Left lung (tissue), 10 donors: ENCODE measurements around the gene NTM. TPM values are rescaled to one million over a fixed set of nuclear protein-coding genes. Genes with fewer than 3 reads are reported as not detected.
A peak's percentile ranks its signal among the peaks of the same experiment; 100 is the strongest.

ENCODE experiments used
- ATAC-seq: fragments of 200-7000 bp; cut with Tn5 transposase; one replicate; pipeline ENCODE4 v1.9.1; 2020; ENCODE audit warnings: moderate library complexity
- DNase-seq, 4 donors: peaks; one replicate each; pipeline ENCODE4 v3.0.0-alpha.2; 2013 to 2020
- H3K27ac ChIP-seq, 2 donors: fragments of 200-600 bp; sonication (generic) in 1 of 2; one replicate each; pipeline versions ENCODE4 v1.5.0 to v1.8.0; 2020 to 2021
- H3K27me3 ChIP-seq, 2 donors: fragments of 200-600 bp; sonication (generic) in 1 of 2; one replicate each; pipeline versions ENCODE4 v1.5.0 to v1.8.0; 2020 to 2021
- H3K36me3 ChIP-seq, 2 donors: fragments of 200-600 bp; sonication (generic) in 1 of 2; one replicate each; pipeline versions ENCODE4 v1.5.0 to v1.8.0; 2020 to 2021
- H3K4me1 ChIP-seq, 2 donors: fragments of 200-600 bp; one replicate each; pipeline ENCODE4 v1.8.0; 2021
- H3K4me3 ChIP-seq, 2 donors: fragments of 200-600 bp; sonication (generic) in 1 of 2; one replicate each; pipeline versions ENCODE4 v1.5.0 to v1.8.0; 2020 to 2021; ENCODE audit warnings: mild to moderate bottlenecking in 1 of 2
- H3K9me3 ChIP-seq, 2 donors: fragments of 200-600 bp; sonication (generic) in 1 of 2; one replicate each; pipeline versions ENCODE4 v1.5.0 to v1.8.0; 2020 to 2021
- intact Hi-C, 2 donors: fragments of 100-400 bp; cut with DNase I; formaldehyde crosslinking; loops; one replicate each; pipeline versions ENCODE4 v1.11.2 to v1.14.2; 2022
- polyA plus RNA-seq, 6 donors: library from polyadenylated mRNA; unstranded; fragments of 120-200 nt; gene quantifications; one replicate each; pipeline ENCODE4 v1.2.1, GENCODE V29; 2013; ENCODE audit not compliant: insufficient read length in 6 of 6
- total RNA-seq, 2 donors: library from RNA; stranded (reverse); fragmentation: NEBNext Ultra II Directional; extraction: Animal tissue kit (Norgen Biotek cat#: 25700); gene quantifications; one replicate each; pipeline ENCODE4 v1.2.1, GENCODE V29; 2021
- TF ChIP-seq, protein P1 (sequence below), 2 donors: fragments of 200-600 bp; sonication (generic) in 1 of 2; IDR thresholded peaks; one replicate each; pipeline versions ENCODE4 v1.5.0 to v1.8.0; 2021; ENCODE audit warnings: antibody characterized with exemption in 2 of 2
- donor health status: DM: no; HTN: yes; CAD: no.
- donor health status: DM: no; HTN: no; CAD: no.

The NTM gene
- total and polyA plus RNA-seq, 8 donors, result 9.5 to 31.0 (median 21.1) TPM

DNA sequence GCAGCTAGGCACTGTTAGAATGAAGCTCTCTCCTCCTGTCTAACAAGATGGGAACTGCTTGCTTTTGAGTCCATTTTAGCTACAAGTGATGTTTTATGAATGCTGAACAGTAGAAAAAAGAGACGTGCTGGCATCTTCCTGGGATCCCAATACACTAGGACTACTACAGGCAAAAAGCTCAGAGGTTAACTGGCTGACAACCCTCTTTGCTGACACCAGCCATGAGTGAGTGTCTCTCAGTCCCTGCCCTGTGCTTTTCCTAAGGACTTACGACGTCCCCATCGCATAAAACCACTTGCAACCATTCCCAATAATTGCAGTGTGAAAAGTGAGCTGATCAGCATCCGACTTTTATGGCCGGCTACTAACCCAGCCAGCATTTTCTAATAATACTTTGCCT is 213.5 kb downstream of the NTM start:
- Histone ChIP-seq H3K36me3 (no peaks in the 10 kb centered on the region), H3K4me3 (no peak overlapping the region), H3K4me1 (no peaks in the 10 kb centered on the region), H3K9me3 (no peaks in the 10 kb centered on the region), H3K27ac (no peak overlapping the region), H3K27me3 (peaks cover 0 to 28% of the 10 kb centered on the region in 2 donors)
- intact Hi-C loops, result no loop called here
- ATAC-seq, result no peak
- no peak for DNase-seq
- TF ChIP-seq, protein P1, sequence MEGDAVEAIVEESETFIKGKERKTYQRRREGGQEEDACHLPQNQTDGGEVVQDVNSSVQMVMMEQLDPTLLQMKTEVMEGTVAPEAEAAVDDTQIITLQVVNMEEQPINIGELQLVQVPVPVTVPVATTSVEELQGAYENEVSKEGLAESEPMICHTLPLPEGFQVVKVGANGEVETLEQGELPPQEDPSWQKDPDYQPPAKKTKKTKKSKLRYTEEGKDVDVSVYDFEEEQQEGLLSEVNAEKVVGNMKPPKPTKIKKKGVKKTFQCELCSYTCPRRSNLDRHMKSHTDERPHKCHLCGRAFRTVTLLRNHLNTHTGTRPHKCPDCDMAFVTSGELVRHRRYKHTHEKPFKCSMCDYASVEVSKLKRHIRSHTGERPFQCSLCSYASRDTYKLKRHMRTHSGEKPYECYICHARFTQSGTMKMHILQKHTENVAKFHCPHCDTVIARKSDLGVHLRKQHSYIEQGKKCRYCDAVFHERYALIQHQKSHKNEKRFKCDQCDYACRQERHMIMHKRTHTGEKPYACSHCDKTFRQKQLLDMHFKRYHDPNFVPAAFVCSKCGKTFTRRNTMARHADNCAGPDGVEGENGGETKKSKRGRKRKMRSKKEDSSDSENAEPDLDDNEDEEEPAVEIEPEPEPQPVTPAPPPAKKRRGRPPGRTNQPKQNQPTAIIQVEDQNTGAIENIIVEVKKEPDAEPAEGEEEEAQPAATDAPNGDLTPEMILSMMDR (IDR thresholded peaks at IDR 0.05), result no peak

DNA sequence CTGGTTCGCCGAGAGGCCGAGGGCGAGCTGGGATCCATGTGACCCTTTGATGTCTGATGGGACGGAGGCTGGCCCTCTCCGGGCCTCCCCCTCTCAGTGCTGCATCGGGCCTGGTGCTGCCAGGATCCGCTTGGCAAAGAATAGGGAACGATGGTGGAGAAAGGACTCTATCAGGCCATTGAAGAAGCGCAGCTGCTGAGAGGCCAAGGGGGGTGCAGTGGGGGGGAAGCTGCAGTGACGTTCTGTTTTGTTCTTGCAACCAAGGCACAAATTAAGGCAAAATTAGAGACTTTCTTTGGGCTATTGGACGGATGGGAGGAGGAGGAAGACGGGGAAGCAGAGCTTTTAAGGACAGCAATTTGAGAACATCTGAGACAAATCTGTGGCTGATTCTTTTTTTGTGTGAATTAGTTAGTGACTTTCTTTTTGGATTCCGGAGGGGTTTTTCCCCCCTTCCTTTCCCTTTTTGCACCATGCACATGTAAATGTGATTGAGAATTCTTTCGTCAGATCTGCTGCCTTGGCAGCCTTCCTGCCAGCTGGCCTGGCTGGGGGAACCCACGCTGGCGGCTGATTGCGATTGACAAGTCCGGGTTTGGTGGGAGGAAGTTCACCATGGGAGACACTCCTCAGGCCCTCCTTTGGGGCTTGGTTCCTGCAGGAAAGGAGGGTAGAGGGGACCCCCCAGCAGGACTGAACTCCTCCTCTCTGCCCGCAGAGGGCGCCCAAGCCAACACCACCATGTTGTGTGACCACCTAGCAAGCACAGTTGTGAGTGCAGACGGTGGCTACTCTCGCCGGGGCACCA is 214.6 kb downstream of the NTM start:
- intact Hi-C loops, result no loop called here
- DNase-seq (peak in 1 of 4 donors; percentile 20), ATAC-seq (no peak)
- Histone ChIP-seq H3K9me3 (no peaks in the 10 kb centered on the region), H3K36me3 (no peaks in the 10 kb centered on the region), H3K4me1 (no peaks in the 10 kb centered on the region), H3K27ac (no peak overlapping the region), H3K4me3 (no peak overlapping the region), H3K27me3 (peaks cover 0 to 21% of the 10 kb centered on the region in 2 donors)
- TF ChIP-seq, protein P1 (IDR thresholded peaks at IDR 0.05), result no peak

DNA sequence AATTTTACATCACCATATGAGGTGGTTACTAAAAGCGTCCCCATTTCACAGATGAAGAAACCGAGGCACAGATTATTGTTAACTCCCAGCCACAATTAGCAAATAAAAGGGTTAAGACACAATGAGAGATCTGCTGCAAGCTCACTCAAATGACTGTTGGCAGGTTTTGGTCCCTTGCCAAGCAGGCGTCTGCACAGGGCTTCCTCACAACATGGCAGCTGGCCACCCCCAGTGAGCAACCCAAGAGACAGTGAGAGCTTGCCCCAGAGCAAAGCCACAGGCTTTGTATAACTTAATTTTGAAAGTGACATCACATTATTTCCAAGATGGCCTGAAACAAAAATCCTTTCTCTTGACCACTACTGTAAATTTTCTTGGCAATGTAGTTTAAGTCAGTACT is 217.6 kb downstream of the NTM start:
- no peak for DNase-seq
- no peaks in the 10 kb centered on the region for H3K36me3 ChIP-seq
- H3K27me3 ChIP-seq, result peaks cover 0 to 13% of the 10 kb centered on the region in 2 donors
- no peak overlapping the region for H3K4me3 ChIP-seq
- ATAC-seq, result no peak
- H3K4me1 ChIP-seq, result no peaks in the 10 kb centered on the region
- TF ChIP-seq, protein P1 (IDR thresholded peaks at IDR 0.05), result no peak
- no peak overlapping the region for H3K27ac ChIP-seq
- no peaks in the 10 kb centered on the region for H3K9me3 ChIP-seq
- intact Hi-C loops, result no loop called here

DNA sequence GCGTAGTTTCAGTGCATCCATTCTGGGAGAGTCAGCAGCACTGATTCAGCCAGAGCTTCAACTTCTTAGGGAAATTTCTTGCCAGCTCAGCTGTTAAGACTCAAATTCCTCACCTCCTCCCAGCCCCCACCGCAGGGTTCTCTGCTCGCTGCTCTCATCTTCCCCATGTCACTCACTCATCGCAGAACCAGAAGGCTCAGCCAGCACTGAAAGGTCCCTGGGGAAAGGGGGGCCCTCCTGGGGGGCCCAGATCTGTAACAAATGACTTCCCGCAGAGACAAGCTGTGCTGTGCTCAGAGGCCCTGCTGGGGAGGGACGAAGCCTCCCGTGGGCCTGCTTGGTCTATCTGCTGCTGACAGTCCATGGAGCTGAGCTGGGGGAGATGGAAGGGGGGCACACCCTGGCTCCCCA is 220.6 kb downstream of the NTM start:
- H3K9me3 ChIP-seq, result no peaks in the 10 kb centered on the region
- ATAC-seq (no peak), DNase-seq (no peak)
- TF ChIP-seq, protein P1 (IDR thresholded peaks at IDR 0.05), result no peak
- intact Hi-C loops, result no loop called here
- H3K4me3 ChIP-seq, result no peak overlapping the region
- no peak overlapping the region for H3K27ac ChIP-seq
- H3K36me3 ChIP-seq, result no peaks in the 10 kb centered on the region
- H3K4me1 ChIP-seq, result no peaks in the 10 kb centered on the region
- H3K27me3 ChIP-seq, result peaks cover 0 to 20% of the 10 kb centered on the region in 2 donors

DNA sequence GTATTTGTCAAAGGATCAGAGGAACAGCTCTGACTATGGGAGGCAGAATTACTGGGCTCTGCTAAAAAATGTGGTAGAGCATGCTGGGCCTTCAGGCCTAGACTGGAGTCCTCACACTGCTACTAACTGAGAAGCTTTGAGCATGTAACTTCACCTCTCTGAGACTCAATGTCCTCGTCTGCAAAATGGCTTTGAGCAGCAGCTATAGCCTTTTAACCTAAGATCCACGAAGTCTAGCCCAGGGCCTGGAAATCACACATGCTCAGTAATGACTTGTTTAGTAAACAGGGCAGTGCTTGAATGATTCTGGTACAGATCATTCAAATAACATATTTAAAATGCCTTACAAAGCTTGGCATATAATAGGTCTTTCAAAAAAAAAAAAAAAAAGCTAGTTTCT is 221.7 kb downstream of the NTM start:
- no peak for DNase-seq
- TF ChIP-seq, protein P1 (IDR thresholded peaks at IDR 0.05), result no peak
- H3K36me3 ChIP-seq, result no peaks in the 10 kb centered on the region

More for the DNA sequence above, 221.7 kb downstream of the NTM start:
- ATAC-seq, result no peak
- H3K4me1 ChIP-seq, result no peaks in the 10 kb centered on the region
- H3K27ac ChIP-seq, result no peak overlapping the region
- H3K4me3 ChIP-seq, result no peak overlapping the region
- intact Hi-C loops, result no loop called here
- peaks cover 0 to 23% of the 10 kb centered on the region in 2 donors for H3K27me3 ChIP-seq
- no peaks in the 10 kb centered on the region for H3K9me3 ChIP-seq
